ENCODE measurements around the gene CSNK1G1.

The CSNK1G1 gene

GRCh38 chr15:64148581-64148980, 207.4 kb downstream of the CSNK1G1 start:
- DNase-seq = no peak
- in situ Hi-C loops (cut with HindIII; ENCODE audit: low pct_ligation_motif_present, low pct_unique_long_range_greater_than_20kb, low sequenced_read_pairs) = no loop called here

- in situ Hi-C loops (cut with HindIII; ENCODE audit: low pct_ligation_motif_present, low pct_unique_long_range_greater_than_20kb, low sequenced_read_pairs) = no loop called here
These were observed 207.8 kb downstream of the CSNK1G1 start for GRCh38 chr15:64148168-64148567.

GRCh38 chr15:64146885-64147681, 208.9 kb downstream of the CSNK1G1 start:
- in situ Hi-C loops (cut with HindIII; ENCODE audit: low pct_ligation_motif_present, low pct_unique_long_range_greater_than_20kb, low sequenced_read_pairs) = no loop called here
- DNase-seq = no peak

More at GRCh38 chr15:64148168-64148567, 207.8 kb downstream of the CSNK1G1 start:
- DNase-seq = no peak

GRCh38 chr15:64146520-64146884, 209.5 kb downstream of the CSNK1G1 start:
- in situ Hi-C loops (cut with HindIII; ENCODE audit: low pct_ligation_motif_present, low pct_unique_long_range_greater_than_20kb, low sequenced_read_pairs) = no loop called here
- DNase-seq = no peak

GRCh38 chr15:64146041-64146440, 209.9 kb downstream of the CSNK1G1 start:
- DNase-seq = no peak
- in situ Hi-C loops (cut with HindIII; ENCODE audit: low pct_ligation_motif_present, low pct_unique_long_range_greater_than_20kb, low sequenced_read_pairs) = no loop called here

- in situ Hi-C loops (cut with HindIII; ENCODE audit: low pct_ligation_motif_present, low pct_unique_long_range_greater_than_20kb, low sequenced_read_pairs) = no loop called here
These were observed 211.2 kb downstream of the CSNK1G1 start for GRCh38 chr15:64144565-64145281.

GRCh38 chr15:64144192-64144564, 211.8 kb downstream of the CSNK1G1 start:
- no peak for DNase-seq
- in situ Hi-C loops (cut with HindIII; ENCODE audit: low pct_ligation_motif_present, low pct_unique_long_range_greater_than_20kb, low sequenced_read_pairs) = no loop called here

More at GRCh38 chr15:64144565-64145281, 211.2 kb downstream of the CSNK1G1 start:
- DNase-seq = no peak

GRCh38 chr15:64143276-64143675, 212.7 kb downstream of the CSNK1G1 start:
- no peak for DNase-seq
- in situ Hi-C loops (cut with HindIII; ENCODE audit: low pct_ligation_motif_present, low pct_unique_long_range_greater_than_20kb, low sequenced_read_pairs) = no loop called here

- in situ Hi-C loops (cut with HindIII; ENCODE audit: low pct_ligation_motif_present, low pct_unique_long_range_greater_than_20kb, low sequenced_read_pairs) = no loop called here
- no peak for DNase-seq
These were observed 214.0 kb downstream of the CSNK1G1 start for GRCh38 chr15:64141798-64142512.

- DNase-seq = no peak
- in situ Hi-C loops (cut with HindIII; ENCODE audit: low pct_ligation_motif_present, low pct_unique_long_range_greater_than_20kb, low sequenced_read_pairs) = no loop called here
These were observed 217.5 kb downstream of the CSNK1G1 start for GRCh38 chr15:64138331-64138941.

GRCh38 chr15:64137226-64137833, 218.6 kb downstream of the CSNK1G1 start:
- in situ Hi-C loops (cut with HindIII; ENCODE audit: low pct_ligation_motif_present, low pct_unique_long_range_greater_than_20kb, low sequenced_read_pairs) = no loop called here
- no peak for DNase-seq

- in situ Hi-C loops (cut with HindIII; ENCODE audit: low pct_ligation_motif_present, low pct_unique_long_range_greater_than_20kb, low sequenced_read_pairs) = no loop called here
These were observed 219.6 kb downstream of the CSNK1G1 start for GRCh38 chr15:64136347-64136746.

GRCh38 chr15:64134345-64134829, 221.6 kb downstream of the CSNK1G1 start:
- in situ Hi-C loops (cut with HindIII; ENCODE audit: low pct_ligation_motif_present, low pct_unique_long_range_greater_than_20kb, low sequenced_read_pairs) = no loop called here
- DNase-seq = no peak

More at GRCh38 chr15:64136347-64136746, 219.6 kb downstream of the CSNK1G1 start:
- DNase-seq = no peak

GRCh38 chr15:64133623-64134344, 222.2 kb downstream of the CSNK1G1 start:
- in situ Hi-C loops (cut with HindIII; ENCODE audit: low pct_ligation_motif_present, low pct_unique_long_range_greater_than_20kb, low sequenced_read_pairs) = no loop called here
- no peak for DNase-seq

GRCh38 chr15:64132217-64132616, 223.8 kb downstream of the CSNK1G1 start:
- in situ Hi-C loops (cut with HindIII; ENCODE audit: low pct_ligation_motif_present, low pct_unique_long_range_greater_than_20kb, low sequenced_read_pairs) = no loop called here
- DNase-seq = no peak

- no peak for DNase-seq
- in situ Hi-C loops (cut with HindIII; ENCODE audit: low pct_ligation_motif_present, low pct_unique_long_range_greater_than_20kb, low sequenced_read_pairs) = no loop called here
These were observed 224.4 kb downstream of the CSNK1G1 start for GRCh38 chr15:64131547-64131946.

- no peak for DNase-seq
- in situ Hi-C loops (cut with HindIII; ENCODE audit: low pct_ligation_motif_present, low pct_unique_long_range_greater_than_20kb, low sequenced_read_pairs) = no loop called here
These were observed 225.8 kb downstream of the CSNK1G1 start for GRCh38 chr15:64130159-64130558.
